HEK293 (cell line): ENCODE results near the gene CDC5L.

ENCODE experiments used
- CTCF ChIP-seq: fragments of 450-650 bp; formaldehyde crosslinking; IDR thresholded peaks from 2 replicates; pipeline ENCODE4 v1.5.1; 2016; ENCODE audit warnings: missing biosample characterization, missing genetic modification characterization
- REPIN1 ChIP-seq: fragments of 450-650 bp; formaldehyde crosslinking; IDR thresholded peaks from 2 replicates; pipeline ENCODE4 v1.5.1; 2017; ENCODE audit warnings: missing biosample characterization, missing genetic modification characterization, low read depth
- ZNF132 ChIP-seq: fragments of 450-650 bp; formaldehyde crosslinking; IDR thresholded peaks from 2 replicates; pipeline ENCODE4 v1.5.1; 2017; ENCODE audit warnings: missing biosample characterization, missing genetic modification characterization, borderline replicate concordance
- ZNF146 ChIP-seq: fragments of 450-650 bp; formaldehyde crosslinking; IDR thresholded peaks from 2 replicates; pipeline ENCODE4 v1.5.1; 2016; ENCODE audit warnings: missing biosample characterization, missing genetic modification characterization
- ZNF184 ChIP-seq: fragments of 450-650 bp; IDR thresholded peaks from 2 replicates; pipeline ENCODE4 v1.5.1; 2018; ENCODE audit warnings: missing biosample characterization, mild to moderate bottlenecking, missing genetic modification characterization
- ZNF707 ChIP-seq: fragments of 450-650 bp; formaldehyde crosslinking; IDR thresholded peaks from 2 replicates; pipeline ENCODE4 v1.5.1; 2016; ENCODE audit warnings: missing biosample characterization, missing genetic modification characterization
- TF ChIP-seq, protein P1 (sequence below): fragments of 450-650 bp; formaldehyde crosslinking; IDR thresholded peaks from 2 replicates; pipeline ENCODE4 v1.5.1; 2016; ENCODE audit warnings: missing biosample characterization, missing genetic modification characterization

- TF ChIP-seq ZNF132 (no peak), CTCF (tag by site-specific recombination) (no peak), ZNF184 (tag by site-specific recombination) (no peak), REPIN1 (tag by site-specific recombination) (no peak), ZNF146 (tag by site-specific recombination) (no peak), ZNF707 (tag by site-specific recombination) (no peak)
- TF ChIP-seq, protein P1, sequence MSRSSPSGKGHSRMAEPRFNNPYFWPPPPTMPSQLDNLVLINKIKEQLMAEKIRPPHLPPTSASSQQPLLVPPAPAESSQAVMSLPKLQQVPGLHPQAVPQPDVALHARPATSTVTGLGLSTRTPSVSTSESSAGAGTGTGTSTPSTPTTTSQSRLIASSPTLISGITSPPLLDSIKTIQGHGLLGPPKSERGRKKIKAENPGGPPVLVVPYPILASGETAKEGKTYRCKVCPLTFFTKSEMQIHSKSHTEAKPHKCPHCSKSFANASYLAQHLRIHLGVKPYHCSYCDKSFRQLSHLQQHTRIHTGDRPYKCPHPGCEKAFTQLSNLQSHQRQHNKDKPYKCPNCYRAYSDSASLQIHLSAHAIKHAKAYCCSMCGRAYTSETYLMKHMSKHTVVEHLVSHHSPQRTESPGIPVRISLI (tag by site-specific recombination) = no peak
These were observed 35.0 kb downstream of the CDC5L start for GRCh38 chr6:44422531-44422930.
